SH-SY5Y (cell line): Measurements from ENCODE around the gene TLE6.

Source experiments
- GATA2 ChIP-seq: IDR thresholded peaks from 2 replicates; pipeline ENCODE4 v1.6.1; 2011; ENCODE audit warnings: mild to moderate bottlenecking, low read depth, low read length
- GATA3 ChIP-seq: IDR thresholded peaks from 2 replicates; pipeline ENCODE4 v1.6.1; 2011; ENCODE audit warnings: low read depth, mild to moderate bottlenecking, low read length, moderate library complexity

The TLE6 gene

GRCh38 chr19:2977001-2977745, at the start of gene TLE6:
Gene TLE6, plus strand, starts transcription at chr19:2977564. Its CDS starts 670 bp downstream, at chr19:2978234.
- TF ChIP-seq GATA2, result no peak
- TF ChIP-seq GATA3, result no peak

- TF ChIP-seq GATA3 (no peak), GATA2 (no peak)
Observed at GRCh38 chr19:2933490-2933910, 43.9 kb upstream of the TLE6 start.

GRCh38 chr19:2942928-2943640, 34.3 kb upstream of the TLE6 start:
- TF ChIP-seq GATA3, result no peak
- TF ChIP-seq GATA2, result no peak

GRCh38 chr19:2944403-2944774, 33.0 kb upstream of the TLE6 start:
- TF ChIP-seq GATA2, result no peak

GRCh38 chr19:2944775-2945574, 32.4 kb upstream of the TLE6 start, which contains the start of gene ZNF77:
Gene ZNF77, minus strand, starts transcription at chr19:2944971. Its CDS starts 131 bp downstream, at chr19:2944840.
- TF ChIP-seq GATA2 (no peak), GATA3 (no peak)

- no peak for TF ChIP-seq GATA2
- no peak for TF ChIP-seq GATA3
Observed at GRCh38 chr19:2945575-2946184, 31.7 kb upstream of the TLE6 start.

- TF ChIP-seq GATA3 (peak; percentile 64; the same call in 1 of the 2 replicates), GATA2 (peak; percentile 91)
Observed at GRCh38 chr19:2949939-2950285, 27.5 kb upstream of the TLE6 start.

- TF ChIP-seq GATA3 (no peak), GATA2 (no peak)
Observed at GRCh38 chr19:2950286-2951124, 26.9 kb upstream of the TLE6 start.

GRCh38 chr19:2952953-2953481, 24.3 kb upstream of the TLE6 start:
- TF ChIP-seq GATA3, result no peak
- TF ChIP-seq GATA2, result no peak

GRCh38 chr19:2957160-2957559, 20.2 kb upstream of the TLE6 start:
- no peak for TF ChIP-seq GATA3
- TF ChIP-seq GATA2, result no peak

GRCh38 chr19:2960120-2960519, 17.2 kb upstream of the TLE6 start:
- TF ChIP-seq GATA2, result no peak
- no peak for TF ChIP-seq GATA3

- TF ChIP-seq GATA2 (no peak), GATA3 (no peak)
Observed at GRCh38 chr19:2962018-2962670, 15.2 kb upstream of the TLE6 start.
